ENCODE data around the gene AHSG. TPM values are rescaled to one million over a fixed set of nuclear protein-coding genes. Genes with fewer than 3 reads are reported as not detected.

AHSG gene
- total RNA-seq, 1 experiment from 2014 or later, result 0.24 TPM

DNA sequence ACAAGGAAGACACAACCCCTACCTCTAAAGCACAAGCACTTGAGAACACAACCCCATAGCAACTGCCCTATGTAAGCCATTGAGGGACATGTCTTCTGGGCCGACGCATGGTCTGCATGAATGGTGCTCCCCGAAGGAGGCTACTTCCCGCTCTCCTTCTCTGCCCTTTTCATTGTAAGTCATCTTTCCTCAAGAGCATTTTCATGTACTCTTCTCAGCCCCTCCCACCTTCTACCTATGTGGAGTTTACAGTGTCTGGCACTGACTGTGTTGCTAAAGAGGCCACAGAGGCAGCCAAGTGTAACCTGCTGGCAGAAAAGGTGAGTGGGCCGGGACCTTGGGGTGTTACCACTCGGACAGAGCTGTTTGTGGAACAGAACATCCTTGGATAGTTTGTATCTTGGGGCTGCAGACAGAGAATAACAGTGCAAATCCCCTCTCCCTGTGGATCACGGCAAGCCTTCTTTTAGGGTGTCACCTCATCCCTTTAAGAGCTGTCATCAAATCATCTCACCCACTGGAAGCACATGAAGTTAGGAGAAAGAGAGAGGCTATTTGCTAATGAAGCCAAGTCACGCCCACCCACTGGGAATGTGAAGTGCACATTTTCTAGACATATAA is 5.6 kb downstream of the AHSG start:
- Mint-ChIP-seq H3K36me3 (ENCODE audit: insufficient read depth, unreplicated experiment) (peaks cover 5% of the 10 kb centered on the region), H3K4me1 (ENCODE audit: low read depth, unreplicated experiment) (peaks cover 27% of the 10 kb centered on the region), H3K27me3 (ENCODE audit: unreplicated experiment) (no peaks in the 10 kb centered on the region), H3K27ac (ENCODE audit: unreplicated experiment) (no peak overlapping the region), H3K4me3 (ENCODE audit: low read depth, unreplicated experiment) (no peak overlapping the region), H3K9me3 (ENCODE audit: low read depth, unreplicated experiment) (no peaks in the 10 kb centered on the region)
- TF ChIP-seq CTCF (IDR thresholded peaks at IDR 0.05; ENCODE audit: unreplicated experiment), result no peak
- DNase-seq, result no peak
- intact Hi-C loops (cut with micrococcal nuclease; ENCODE audit: unreplicated experiment), result loop anchor here (10.0 kb wide), 2 partner anchors 166 to 634 kb away; partner anchors contain the start of gene EIF4A2
- CTCF ChIA-PET, result interaction anchor here (1.8 to 2.0 kb wide), 4 partner anchors 13 to 134 kb away, joined by 5 to 24 read pairs (median 9); no protein-coding TSS in a partner anchor
- BruUV-seq (replicated peaks), result no TSS peak

DNA sequence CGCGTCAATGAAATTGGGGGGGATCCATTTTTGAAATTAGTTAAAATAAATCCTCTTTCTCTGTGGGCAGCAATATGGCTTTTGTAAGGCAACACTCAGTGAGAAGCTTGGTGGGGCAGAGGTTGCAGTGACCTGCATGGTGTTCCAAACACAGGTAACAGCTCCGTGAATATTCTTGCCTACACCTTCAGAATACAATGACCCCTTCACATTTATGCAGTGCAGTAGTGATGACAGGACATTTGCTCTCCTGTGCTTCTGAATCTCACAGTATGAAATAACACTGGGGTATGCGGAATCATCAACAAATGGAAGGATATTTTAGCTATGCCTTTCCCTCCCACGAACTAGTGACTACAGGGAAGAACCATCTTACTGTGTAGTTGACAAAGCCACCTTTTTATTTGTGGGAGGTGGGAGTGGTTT is 6.9 kb downstream of the AHSG start:
- no TSS peak for BruUV-seq (replicated peaks)
- peaks cover 5% of the 10 kb centered on the region for H3K36me3 Mint-ChIP-seq (ENCODE audit: insufficient read depth, unreplicated experiment)
- CTCF ChIA-PET, result interaction anchor here (0.6 to 0.9 kb wide), 2 partner anchors 50 to 308 kb away, joined by 3 to 4 read pairs; partner anchors contain the start of gene DNAJB11

DNA sequence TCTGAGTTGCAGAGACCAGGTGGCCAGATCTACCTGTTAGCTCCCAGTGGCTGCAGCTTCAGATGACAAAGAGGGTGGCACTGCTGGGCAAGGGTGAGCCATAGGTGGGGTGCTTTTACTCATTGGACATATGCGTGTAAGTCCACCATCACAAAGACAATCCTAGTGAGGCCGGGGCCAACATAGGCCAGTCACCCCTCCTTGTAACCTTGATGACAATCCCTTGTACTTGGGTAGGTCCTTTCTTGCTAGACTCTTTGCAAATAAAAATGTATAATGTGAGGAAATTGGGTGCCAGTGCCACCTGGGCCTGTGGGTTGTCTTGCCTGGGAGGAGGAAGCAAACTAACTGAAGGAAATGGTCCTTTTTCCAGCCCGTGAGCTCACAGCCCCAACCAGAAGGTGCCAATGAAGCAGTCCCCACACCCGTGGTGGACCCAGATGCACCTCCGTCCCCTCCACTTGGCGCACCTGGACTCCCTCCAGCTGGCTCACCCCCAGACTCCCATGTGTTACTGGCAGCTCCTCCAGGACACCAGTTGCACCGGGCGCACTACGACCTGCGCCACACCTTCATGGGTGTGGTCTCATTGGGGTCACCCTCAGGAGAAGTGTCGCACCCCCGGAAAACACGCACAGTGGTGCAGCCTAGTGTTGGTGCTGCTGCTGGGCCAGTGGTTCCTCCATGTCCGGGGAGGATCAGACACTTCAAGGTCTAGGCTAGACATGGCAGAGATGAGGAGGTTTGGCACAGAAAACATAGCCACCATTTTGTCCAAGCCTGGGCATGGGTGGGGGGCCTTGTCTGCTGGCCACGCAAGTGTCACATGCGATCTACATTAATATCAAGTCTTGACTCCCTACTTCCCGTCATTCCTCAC is 7.6 kb downstream of the AHSG start:
- Mint-ChIP-seq H3K27ac (ENCODE audit: unreplicated experiment) (no peak overlapping the region), H3K36me3 (ENCODE audit: insufficient read depth, unreplicated experiment) (peaks cover 5% of the 10 kb centered on the region), H3K9me3 (ENCODE audit: low read depth, unreplicated experiment) (no peaks in the 10 kb centered on the region), H3K4me1 (ENCODE audit: low read depth, unreplicated experiment) (peaks cover 18% of the 10 kb centered on the region), H3K4me3 (ENCODE audit: low read depth, unreplicated experiment) (no peak overlapping the region), H3K27me3 (ENCODE audit: unreplicated experiment) (no peaks in the 10 kb centered on the region)
- DNase-seq, result no peak
- CTCF ChIA-PET, result interaction anchor here (0.7 to 0.9 kb wide), 3 partner anchors 50 to 362 kb away, joined by 4 read pairs; partner anchors contain the start of gene DNAJB11
- intact Hi-C loops (cut with micrococcal nuclease; ENCODE audit: unreplicated experiment), result no loop called here
- no peak for TF ChIP-seq CTCF (IDR thresholded peaks at IDR 0.05; ENCODE audit: unreplicated experiment)
- BruUV-seq (replicated peaks), result no TSS peak

More for the DNA sequence above, 6.9 kb downstream of the AHSG start:
- H3K27ac Mint-ChIP-seq (ENCODE audit: unreplicated experiment), result no peak overlapping the region
- TF ChIP-seq CTCF (IDR thresholded peaks at IDR 0.05; ENCODE audit: unreplicated experiment), result no peak
- H3K4me1 Mint-ChIP-seq (ENCODE audit: low read depth, unreplicated experiment), result peaks cover 24% of the 10 kb centered on the region
- no peaks in the 10 kb centered on the region for H3K9me3 Mint-ChIP-seq (ENCODE audit: low read depth, unreplicated experiment)
- H3K4me3 Mint-ChIP-seq (ENCODE audit: low read depth, unreplicated experiment), result no peak overlapping the region
- H3K27me3 Mint-ChIP-seq (ENCODE audit: unreplicated experiment), result no peaks in the 10 kb centered on the region
- intact Hi-C loops (cut with micrococcal nuclease; ENCODE audit: unreplicated experiment), result loop anchor here (10.0 kb wide), 2 partner anchors 165 to 635 kb away; partner anchors contain the start of gene EIF4A2
- no peak for DNase-seq

DNA sequence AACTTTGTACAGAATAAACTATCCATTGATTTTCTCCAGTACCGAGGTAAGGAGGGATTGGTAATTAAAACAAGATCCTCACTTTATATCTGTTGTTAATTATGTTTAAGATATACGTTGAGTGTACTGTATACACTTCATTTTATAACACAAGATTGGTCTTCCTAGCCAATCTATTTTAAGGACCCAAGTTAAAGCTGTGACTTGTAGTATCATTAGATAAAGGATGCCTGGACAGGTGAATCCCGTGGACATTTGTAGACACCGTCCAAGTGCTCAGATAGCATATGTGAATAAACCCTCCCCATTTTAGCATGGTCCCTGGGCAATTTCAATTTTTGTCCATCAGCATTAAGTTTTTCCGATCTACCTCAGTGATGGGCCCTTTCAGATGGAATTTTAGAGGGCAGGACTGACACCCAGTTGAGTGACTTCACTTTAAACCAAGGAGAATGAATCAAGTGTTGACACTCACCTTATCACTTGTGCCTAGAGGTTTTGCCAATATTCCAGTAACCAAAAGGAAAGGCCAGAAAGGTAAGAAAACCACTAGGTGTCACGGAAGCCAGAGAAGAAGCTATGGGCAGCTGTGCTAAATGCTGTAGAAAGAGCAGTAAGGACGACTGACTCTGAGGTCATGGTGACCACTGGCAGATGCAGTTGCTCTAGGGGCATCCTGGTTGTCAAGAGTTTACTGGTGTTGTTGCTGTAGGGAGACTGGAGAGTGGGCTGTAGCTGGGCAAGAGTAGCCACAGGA is 9.2 kb downstream of the AHSG start:
- no peak for TF ChIP-seq CTCF (IDR thresholded peaks at IDR 0.05; ENCODE audit: unreplicated experiment)
- intact Hi-C loops (cut with micrococcal nuclease; ENCODE audit: unreplicated experiment), result no loop called here
- no peak overlapping the region for H3K4me3 Mint-ChIP-seq (ENCODE audit: low read depth, unreplicated experiment)
- H3K27me3 Mint-ChIP-seq (ENCODE audit: unreplicated experiment), result no peaks in the 10 kb centered on the region
- CTCF ChIA-PET, result interaction anchor here (0.6 to 0.7 kb wide), 2 partner anchors 123 to 362 kb away, joined by 3 to 6 read pairs; no protein-coding TSS in a partner anchor
- peaks cover 14% of the 10 kb centered on the region for H3K4me1 Mint-ChIP-seq (ENCODE audit: low read depth, unreplicated experiment)
- no TSS peak for BruUV-seq (replicated peaks)
- peaks cover 3% of the 10 kb centered on the region for H3K36me3 Mint-ChIP-seq (ENCODE audit: insufficient read depth, unreplicated experiment)
- no peak for DNase-seq
- H3K27ac Mint-ChIP-seq (ENCODE audit: unreplicated experiment), result no peak overlapping the region
- no peaks in the 10 kb centered on the region for H3K9me3 Mint-ChIP-seq (ENCODE audit: low read depth, unreplicated experiment)

Data from Calu3 (cell line).